NCI-H2029 treated with DMSO at 0.1 percent for 48 hours (cell line): ENCODE data around the gene FCSK.
"Not testable (repeated sequence)": the region's sequence is repeated elsewhere in the genome, so short reads cannot be mapped to it uniquely, and the experiment has no call there.

Source experiments
- DNase-seq: peaks from one replicate; lab custom pipeline; 2025; lab: John Stamatoyannopoulos, UW

FCSK gene

DNA sequence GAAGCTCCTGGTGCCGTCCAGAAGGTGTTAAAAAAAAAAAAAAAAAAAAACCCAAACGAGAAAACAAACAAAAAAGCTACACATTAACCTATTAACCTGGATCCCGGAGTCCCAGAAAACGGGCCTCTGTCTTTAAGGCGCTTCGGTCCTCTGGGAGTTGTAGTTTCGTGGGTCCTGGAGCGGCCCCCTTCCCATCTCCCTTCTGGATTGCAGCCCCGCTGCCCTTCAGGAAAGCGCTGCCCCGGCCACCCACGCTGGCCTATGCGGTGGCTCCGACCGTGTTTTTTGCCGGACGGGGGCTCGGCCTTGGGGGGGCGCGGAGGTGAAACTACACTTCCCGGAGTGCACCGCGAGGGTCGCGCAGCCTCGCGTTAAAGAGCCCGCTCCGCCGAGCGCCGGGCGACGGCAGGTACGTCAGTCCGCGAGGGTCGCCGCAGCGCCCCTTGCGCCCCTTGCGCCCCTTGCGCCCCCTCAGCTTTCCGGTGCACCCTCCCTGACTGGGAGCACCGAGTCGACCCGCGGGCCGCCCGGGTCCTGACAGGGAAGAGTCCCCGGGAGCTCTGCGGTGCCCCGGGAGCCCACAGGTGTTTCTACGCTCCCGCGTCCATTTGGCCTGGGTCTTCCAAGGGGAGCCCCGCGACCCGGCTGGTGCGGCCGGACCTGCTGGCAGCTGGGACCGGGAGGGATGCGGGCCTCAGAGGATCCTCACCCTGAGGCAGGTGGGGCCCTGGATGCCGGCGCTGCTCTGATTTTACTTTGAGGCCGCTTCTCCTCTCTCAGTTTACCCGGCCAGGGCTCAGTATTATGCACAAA, at the start of gene FCSK:
TSS of gene FCSK (plus strand) at position 374 of the 813 bp plus-strand sequence. CDS start 8,596 bp downstream, outside the sequence.
- DNase-seq = peak; percentile 7

DNA sequence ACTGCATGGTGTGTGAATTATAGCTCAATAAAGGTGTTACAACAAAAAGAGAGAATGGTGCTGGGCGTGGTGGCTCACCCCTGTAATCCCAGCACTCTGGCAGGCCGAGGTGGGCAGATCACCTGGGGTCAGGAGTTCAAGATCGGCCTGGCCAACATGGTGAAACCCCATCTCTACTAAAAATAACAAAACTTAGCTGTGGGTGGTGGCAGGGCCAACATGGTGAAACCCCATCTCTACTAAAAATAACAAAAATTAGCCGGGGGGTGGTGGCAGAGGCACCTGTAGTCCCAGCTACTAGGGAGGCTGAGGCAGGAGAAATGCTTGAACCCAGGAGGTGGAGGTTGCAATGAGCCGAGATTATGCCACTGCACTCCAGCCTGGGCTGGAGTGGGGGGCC, 48.3 kb upstream of the FCSK start:
- DNase-seq = not testable (repeated sequence)

- DNase-seq = no peak
Measured at GRCh38 chr16:70407811-70408274, 46.6 kb upstream of the FCSK start.

DNA sequence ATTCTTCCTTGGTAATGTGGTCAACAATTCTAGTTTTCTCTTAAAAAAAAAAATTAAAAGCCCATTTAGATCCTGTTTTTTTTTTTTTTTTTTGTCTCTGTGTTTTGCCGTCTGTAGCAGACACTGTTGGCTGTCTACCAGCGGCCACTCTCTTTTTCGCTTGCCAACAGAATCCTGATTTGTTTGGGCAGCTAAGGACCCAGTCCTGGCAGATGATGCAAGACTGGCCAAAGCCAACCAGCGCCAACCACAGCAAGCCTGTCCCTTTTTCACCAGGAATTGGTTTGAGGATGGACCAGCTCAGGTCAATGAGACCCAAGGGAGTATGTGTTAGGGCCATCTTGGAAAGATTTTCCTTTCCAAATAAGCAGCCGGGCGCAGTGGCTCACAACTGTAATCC, 43.7 kb upstream of the FCSK start:
- DNase-seq = no peak

- DNase-seq = no peak
Measured at GRCh38 chr16:70412385-70412784, 42.0 kb upstream of the FCSK start.

DNA sequence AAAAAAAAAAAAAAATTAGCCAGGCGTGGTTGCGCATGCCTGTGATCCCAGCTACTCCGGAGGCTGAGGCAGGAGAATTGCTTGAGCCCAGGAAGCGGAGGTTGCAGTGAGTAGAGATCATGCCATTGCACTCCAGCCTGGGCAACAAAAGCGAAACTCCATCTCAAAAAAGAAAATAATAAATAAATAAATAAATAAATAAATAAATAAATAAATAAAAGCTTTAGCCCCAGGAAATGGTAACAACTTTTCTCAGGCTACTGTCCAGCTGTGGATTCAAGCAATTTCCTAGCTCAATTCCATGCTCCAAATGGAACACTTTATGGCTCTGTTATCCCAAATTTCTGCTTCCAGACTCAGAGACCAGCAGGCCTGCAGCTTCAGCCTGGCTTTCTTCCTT, 40.8 kb upstream of the FCSK start:
- DNase-seq = not testable (repeated sequence)

GRCh38 chr16:70416748-70417616, 37.4 kb upstream of the FCSK start:
- no peak for DNase-seq

DNA sequence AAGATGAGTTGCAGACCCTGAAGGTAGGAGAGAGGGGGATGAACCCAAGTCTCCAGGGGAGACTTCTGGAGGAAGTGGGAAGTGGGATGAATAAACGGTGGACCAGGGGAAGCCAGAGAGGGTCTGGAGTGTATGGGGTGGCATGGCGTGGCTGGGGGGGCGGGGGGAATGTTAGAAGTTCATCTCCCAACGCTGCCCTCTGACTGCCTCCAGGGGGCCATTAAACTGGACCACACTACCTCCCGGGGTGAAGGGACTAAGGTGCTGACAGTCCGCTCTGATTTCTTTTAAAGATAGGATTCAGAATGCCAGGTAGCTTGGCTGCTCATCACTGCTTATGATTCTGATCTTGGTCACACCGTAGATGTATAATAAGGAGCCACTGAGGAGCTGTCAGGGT, 36.7 kb upstream of the FCSK start:
- no peak for DNase-seq

DNA sequence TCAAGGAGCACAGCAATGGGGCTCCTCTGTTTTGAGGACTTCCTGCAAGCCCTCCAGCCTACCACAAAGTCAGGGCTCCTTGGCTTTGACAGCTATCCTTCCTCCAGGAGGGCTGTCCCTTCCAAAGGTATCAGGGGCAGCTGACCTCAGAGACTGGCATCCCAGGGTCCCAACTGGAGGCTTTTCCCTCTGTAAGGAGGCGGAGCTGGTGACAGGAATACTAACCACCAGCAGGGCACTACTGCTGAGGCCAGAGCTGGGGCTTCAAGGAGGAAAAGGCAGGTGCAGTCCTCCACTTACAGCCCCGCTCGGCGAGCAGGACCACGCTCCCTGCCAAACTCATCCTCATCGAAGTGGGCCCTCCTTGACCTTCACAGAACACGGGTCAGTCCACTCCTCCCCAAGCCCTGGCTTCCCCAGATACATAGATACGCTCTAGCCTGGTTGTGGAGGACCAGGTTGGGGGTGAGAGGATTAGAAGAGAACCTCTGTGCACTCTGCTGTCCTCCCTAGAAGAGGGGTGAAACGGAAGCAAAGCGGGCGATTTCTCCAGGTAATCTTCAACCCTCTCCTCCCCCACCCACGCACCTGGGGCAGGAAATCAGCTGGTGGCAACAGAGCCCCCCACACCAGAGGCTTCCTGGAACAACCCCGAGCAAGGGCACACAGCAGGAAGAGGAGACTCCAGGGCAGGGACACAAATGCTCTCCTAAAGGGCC, 36.0 kb upstream of the FCSK start:
- no peak for DNase-seq

DNA sequence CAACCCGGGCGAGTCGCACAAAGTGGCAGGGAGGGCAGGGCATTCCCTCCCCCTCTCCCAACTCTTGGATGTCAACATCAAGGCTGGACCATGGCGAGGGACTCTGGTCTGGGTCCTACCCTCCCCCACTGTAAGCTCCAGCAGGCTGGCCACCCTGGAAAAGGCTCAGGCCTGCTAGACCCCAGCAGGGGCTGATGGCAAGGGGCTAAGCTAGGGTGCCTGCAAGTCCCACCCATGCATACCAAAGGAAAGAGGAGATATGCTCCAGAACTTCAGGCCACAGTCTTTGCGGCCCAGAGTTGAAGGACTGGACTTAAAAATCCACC, 35.4 kb upstream of the FCSK start:
- no peak for DNase-seq

- no peak for DNase-seq
Measured at GRCh38 chr16:70419384-70420327, 34.7 kb upstream of the FCSK start.

- no peak for DNase-seq
Measured at GRCh38 chr16:70421014-70421413, 33.4 kb upstream of the FCSK start.

GRCh38 chr16:70421473-70422311, 32.7 kb upstream of the FCSK start:
- no peak for DNase-seq

GRCh38 chr16:70422543-70422942, 31.9 kb upstream of the FCSK start:
- no peak for DNase-seq

GRCh38 chr16:70427786-70428177, 26.6 kb upstream of the FCSK start:
- DNase-seq = no peak

GRCh38 chr16:70428178-70428998, 26.0 kb upstream of the FCSK start:
- DNase-seq = peak; percentile 30

DNA sequence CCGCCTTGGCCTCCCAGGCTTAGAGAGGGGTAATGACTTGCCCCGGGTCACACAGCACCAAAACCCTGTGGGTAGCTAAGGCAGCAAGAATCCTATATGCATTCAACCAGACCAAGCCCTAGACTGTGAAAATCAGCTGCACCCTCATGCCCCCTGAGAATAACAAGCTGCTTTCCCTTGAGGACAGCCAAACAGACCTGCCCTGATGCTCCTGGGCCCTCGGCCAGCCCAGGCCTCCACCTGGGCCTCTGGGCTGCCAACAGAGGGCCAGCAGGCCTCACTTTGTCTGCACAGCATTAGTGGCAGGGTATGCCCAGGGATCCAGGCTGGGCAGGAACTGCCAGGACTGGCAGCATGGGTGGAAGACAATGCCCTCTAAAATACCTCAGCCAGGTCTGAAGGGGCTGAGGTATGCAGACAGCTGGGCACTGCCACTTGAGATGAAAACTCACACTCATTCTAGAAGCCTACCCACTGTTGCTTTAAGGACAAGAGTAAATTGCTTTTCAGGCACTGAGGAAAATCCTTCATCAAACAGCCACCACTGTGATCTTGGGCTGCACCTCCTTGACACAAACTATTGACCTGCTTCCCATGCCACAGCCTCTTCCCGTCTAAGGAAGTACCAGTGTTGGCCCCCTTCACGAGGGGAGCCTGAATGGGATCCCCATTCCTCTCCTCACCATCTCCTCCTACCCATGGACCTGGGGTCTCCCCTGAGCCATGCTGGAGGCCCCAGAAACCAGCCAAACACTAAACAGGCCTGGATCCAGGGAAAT, 24.3 kb upstream of the FCSK start:
- no peak for DNase-seq

DNA sequence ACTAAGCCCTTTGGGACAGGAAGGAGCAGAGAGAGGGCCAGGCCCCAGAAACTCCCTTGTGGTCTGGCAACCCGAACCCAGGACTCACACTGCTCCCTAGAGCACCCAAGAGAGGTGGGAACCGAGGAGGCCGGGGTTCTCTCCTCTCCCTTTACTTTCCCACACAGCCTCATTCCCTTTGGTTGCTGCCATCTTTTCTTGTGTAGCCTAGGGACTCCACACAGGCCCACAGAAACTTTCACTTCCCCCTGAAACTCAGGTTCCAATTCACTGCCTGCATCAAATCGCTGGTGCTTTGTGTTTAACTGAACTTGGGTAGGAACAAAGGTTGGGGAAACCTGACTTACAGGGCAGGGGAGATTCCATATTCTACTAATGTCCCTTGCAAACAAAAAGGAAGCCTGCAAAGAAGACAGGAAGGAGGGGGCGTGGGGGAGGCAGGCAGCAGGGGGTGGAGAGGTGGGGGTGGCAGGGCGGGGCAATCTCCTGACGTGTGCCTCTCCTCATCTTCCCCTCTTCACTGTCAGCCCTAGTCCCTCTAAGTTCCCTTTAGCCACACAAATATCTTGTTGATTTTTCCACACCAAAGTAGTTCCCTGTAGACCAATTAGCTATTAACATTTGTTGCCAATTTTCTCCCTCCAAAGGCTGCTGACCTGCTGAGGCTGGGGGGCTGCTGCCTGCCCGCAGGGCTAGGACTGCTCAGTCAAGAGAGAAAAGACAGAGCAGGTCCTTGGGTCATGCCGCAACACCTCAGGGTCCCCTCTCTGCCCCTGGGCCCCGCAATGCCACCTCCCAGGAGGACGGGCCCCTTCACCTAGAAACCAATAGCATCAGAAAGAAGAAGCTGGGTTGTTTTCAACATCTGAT, 23.5 kb upstream of the FCSK start:
- no peak for DNase-seq
